Astrocyte (in vitro differentiated cells and primary cell): Measurements from ENCODE around the gene RIMBP2. TPM values are rescaled to one million over a fixed set of nuclear protein-coding genes. Genes with fewer than 3 reads are reported as not detected.

ENCODE experiments used
- DNase-seq: peaks from one replicate; pipeline ENCODE4 v3.0.0-alpha.2; 2010; ENCODE audit warnings: low read depth
- FAIRE-seq: peaks from 2 replicates; lab custom pipeline; 2011; peaks lifted over from hg19 to GRCh38; lab: Jason Lieb, UNC
- H2AFZ ChIP-seq: 2 replicates; pipeline ENCODE4 v1.6.0; 2012; ENCODE audit warnings: low read depth, low read length, inconsistent platforms
- H3K27ac ChIP-seq: 2 replicates; pipeline ENCODE4 v1.5.1; 2011; ENCODE audit warnings: low read depth, low read length, inconsistent platforms
- H3K27me3 ChIP-seq: 2 replicates; pipeline ENCODE4 v1.6.0; 2011; ENCODE audit warnings: low read length, inconsistent platforms; ENCODE audit not compliant: insufficient read depth
- H3K36me3 ChIP-seq: 2 replicates; pipeline ENCODE4 v1.5.1; 2011; ENCODE audit warnings: low read length, inconsistent platforms; ENCODE audit not compliant: insufficient read depth
- H3K4me1 ChIP-seq: 2 replicates; pipeline ENCODE4 v1.5.1; 2011; ENCODE audit warnings: low read length, inconsistent platforms; ENCODE audit not compliant: insufficient read depth
- H3K4me2 ChIP-seq: 2 replicates; pipeline ENCODE4 v1.6.0; 2012; ENCODE audit warnings: low read length, inconsistent platforms
- H3K4me3 ChIP-seq: 2 replicates; pipeline ENCODE4 v1.5.1; 2011; ENCODE audit warnings: low read depth, mild to moderate bottlenecking, low read length, inconsistent platforms; ENCODE audit not compliant: insufficient read depth
- H3K79me2 ChIP-seq: 2 replicates; pipeline ENCODE4 v1.6.0; 2012; ENCODE audit warnings: mild to moderate bottlenecking, low read length, inconsistent platforms; ENCODE audit not compliant: insufficient read depth
- H3K9ac ChIP-seq: 2 replicates; pipeline ENCODE4 v1.6.0; 2012; ENCODE audit warnings: mild to moderate bottlenecking, low read length, inconsistent platforms
- H3K9me3 ChIP-seq: 2 replicates; pipeline ENCODE4 v1.5.1; 2012; ENCODE audit warnings: low read depth, mild to moderate bottlenecking, low read length, inconsistent platforms; ENCODE audit not compliant: insufficient read depth
- H4K20me1 ChIP-seq: 2 replicates; pipeline ENCODE4 v1.6.0; 2012; ENCODE audit warnings: low read length, inconsistent platforms; ENCODE audit not compliant: insufficient read depth
- H3K27ac Mint-ChIP-seq: one replicate; pipeline ENCODE4 v1.8.0; 2021; ENCODE audit warnings: mild to moderate bottlenecking, mixed read lengths; ENCODE audit not compliant: unreplicated experiment
- H3K27me3 Mint-ChIP-seq: one replicate; pipeline ENCODE4 v1.8.0; 2021; ENCODE audit warnings: low read depth, mixed read lengths; ENCODE audit not compliant: unreplicated experiment
- H3K36me3 Mint-ChIP-seq: one replicate; pipeline ENCODE4 v1.8.0; 2021; ENCODE audit warnings: low read depth, mixed read lengths; ENCODE audit not compliant: unreplicated experiment
- H3K4me1 Mint-ChIP-seq: one replicate; pipeline ENCODE4 v1.8.0; 2021; ENCODE audit warnings: low read depth, mixed read lengths; ENCODE audit not compliant: unreplicated experiment
- H3K4me3 Mint-ChIP-seq: one replicate; pipeline ENCODE4 v1.8.0; 2021; ENCODE audit warnings: mild to moderate bottlenecking, moderate library complexity, mixed read lengths; ENCODE audit not compliant: unreplicated experiment
- H3K9me3 Mint-ChIP-seq: one replicate; pipeline ENCODE4 v1.8.0; 2021; ENCODE audit warnings: mild to moderate bottlenecking, mixed read lengths; ENCODE audit not compliant: unreplicated experiment
- CTCF ChIP-seq: IDR thresholded peaks from 2 replicates; pipeline ENCODE4 v1.5.1; 2011; ENCODE audit warnings: low read depth, mild to moderate bottlenecking, inconsistent platforms, low read length, moderate library complexity; ENCODE audit not compliant: insufficient read depth
- EZH2 ChIP-seq: IDR thresholded peaks from 2 replicates; pipeline ENCODE4 v1.6.1; 2012; ENCODE audit warnings: mild to moderate bottlenecking, low read length, inconsistent platforms; ENCODE audit not compliant: insufficient read depth
- total RNA-seq: library from RNA; stranded (reverse); gene quantifications from 2 replicates; pipeline ENCODE4 v1.2.1, GENCODE V29; 2021

The RIMBP2 gene
- total RNA-seq, 1 donor from 2014 or later: 2.2 TPM

DNA sequence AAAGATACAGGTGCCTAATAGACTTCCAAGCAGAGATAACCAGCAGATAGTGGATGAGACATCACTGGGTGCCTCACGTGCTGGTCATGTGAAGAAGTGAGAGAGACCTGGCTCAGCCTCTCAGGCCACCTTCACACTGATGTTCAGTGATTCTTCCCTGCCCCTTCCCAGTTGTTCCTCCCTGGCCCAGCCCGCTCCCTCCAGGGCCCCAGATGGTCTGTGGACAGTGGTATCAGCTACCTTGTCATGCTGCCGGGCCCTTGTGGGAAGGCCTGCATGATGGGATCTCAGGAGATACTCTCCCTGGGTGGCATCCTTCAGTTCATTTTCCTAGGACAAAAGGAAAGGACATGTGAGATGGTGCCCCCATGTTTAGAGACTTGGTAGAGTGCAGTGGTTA, 198.5 kb downstream of the RIMBP2 start:
- H3K9ac ChIP-seq: no peak overlapping the region
- Mint-ChIP-seq H3K27ac (no peak overlapping the region), H3K27me3 (no peaks in the 10 kb centered on the region), H3K9me3 (peaks cover 6% of the 10 kb centered on the region), H3K36me3 (no peaks in the 10 kb centered on the region), H3K4me1 (no peaks in the 10 kb centered on the region), H3K4me3 (no peak overlapping the region)
- peaks cover 3% of the 10 kb centered on the region for H3K9me3 ChIP-seq
- no peak overlapping the region for H3K4me3 ChIP-seq
- no peaks in the 10 kb centered on the region for H3K36me3 ChIP-seq
- no peak for TF ChIP-seq EZH2
- no peaks in the 10 kb centered on the region for H4K20me1 ChIP-seq
- H2AFZ ChIP-seq: no peak overlapping the region
- H3K27me3 ChIP-seq: no peaks in the 10 kb centered on the region
- DNase-seq: no peak
- no peaks in the 10 kb centered on the region for H3K79me2 ChIP-seq
- FAIRE-seq: no peak
- no peaks in the 10 kb centered on the region for H3K4me1 ChIP-seq
- no peak overlapping the region for H3K4me2 ChIP-seq
- H3K27ac ChIP-seq: no peak overlapping the region

- H3K4me1 ChIP-seq: no peaks in the 10 kb centered on the region
- FAIRE-seq (no peak), DNase-seq (no peak)
- Mint-ChIP-seq H3K27me3 (no peaks in the 10 kb centered on the region), H3K4me1 (no peaks in the 10 kb centered on the region), H3K27ac (no peak overlapping the region), H3K36me3 (no peaks in the 10 kb centered on the region), H3K4me3 (no peak overlapping the region), H3K9me3 (peaks cover 11% of the 10 kb centered on the region)
- no peaks in the 10 kb centered on the region for H3K27me3 ChIP-seq
- peaks cover 3% of the 10 kb centered on the region for H3K9me3 ChIP-seq
- no peak overlapping the region for H2AFZ ChIP-seq
- no peaks in the 10 kb centered on the region for H3K79me2 ChIP-seq
- TF ChIP-seq EZH2 (no peak), CTCF (no peak)
- H3K27ac ChIP-seq: no peak overlapping the region
- H4K20me1 ChIP-seq: no peaks in the 10 kb centered on the region
- no peaks in the 10 kb centered on the region for H3K36me3 ChIP-seq
- no peak overlapping the region for H3K9ac ChIP-seq
- no peak overlapping the region for H3K4me2 ChIP-seq
- H3K4me3 ChIP-seq: no peak overlapping the region
Observed at GRCh38 chr12:130514149-130514551, 201.9 kb downstream of the RIMBP2 start.

DNA sequence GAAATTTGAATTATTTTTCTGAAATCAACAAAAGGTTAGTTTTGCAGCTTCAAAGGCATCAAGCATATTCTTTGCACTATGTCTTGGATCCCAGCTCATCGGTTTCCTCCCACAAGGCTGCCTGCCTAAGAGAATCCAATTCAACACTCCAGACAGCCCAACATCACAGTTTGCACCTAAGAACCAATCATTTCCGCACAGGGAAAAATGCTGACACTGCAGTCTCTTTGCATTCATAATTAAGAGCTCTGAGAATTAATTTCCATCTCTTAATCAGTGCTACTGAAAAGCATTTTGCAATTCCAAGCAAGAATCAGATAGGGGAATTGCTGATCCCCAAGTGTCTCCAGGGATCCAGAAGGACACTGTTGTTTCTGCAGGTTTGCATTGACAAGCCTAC, 202.5 kb downstream of the RIMBP2 start:
- Mint-ChIP-seq H3K27me3 (no peaks in the 10 kb centered on the region), H3K36me3 (no peaks in the 10 kb centered on the region), H3K4me1 (no peaks in the 10 kb centered on the region), H3K4me3 (no peak overlapping the region), H3K9me3 (peaks cover 11% of the 10 kb centered on the region), H3K27ac (no peak overlapping the region)
- H3K9ac ChIP-seq: no peak overlapping the region
- H3K4me1 ChIP-seq: no peaks in the 10 kb centered on the region
- TF ChIP-seq EZH2: no peak
- TF ChIP-seq CTCF: no peak
- no peak overlapping the region for H2AFZ ChIP-seq
- H3K4me3 ChIP-seq: no peak overlapping the region
- DNase-seq (no peak), FAIRE-seq (no peak)
- H3K27me3 ChIP-seq: no peaks in the 10 kb centered on the region
- H3K79me2 ChIP-seq: no peaks in the 10 kb centered on the region
- H3K4me2 ChIP-seq: no peak overlapping the region
- H3K9me3 ChIP-seq: peaks cover 3% of the 10 kb centered on the region
- no peak overlapping the region for H3K27ac ChIP-seq
- H4K20me1 ChIP-seq: no peaks in the 10 kb centered on the region
- H3K36me3 ChIP-seq: no peaks in the 10 kb centered on the region
